Activated CD4-positive, CD25-positive, alpha-beta regulatory T cell (primary cell): ENCODE data around the gene MYLK4.

Experiments
- DNase-seq, 4 experiments: peaks; one replicate each; lab custom pipeline; 2025; lab: John Stamatoyannopoulos, UW

Gene MYLK4

GRCh38 chr6:2695454-2696095 is 55.1 kb downstream of the MYLK4 start:
- DNase-seq = no peak

GRCh38 chr6:2693231-2693630 is 57.5 kb downstream of the MYLK4 start:
- no peak for DNase-seq

- DNase-seq = no peak
Observed at GRCh38 chr6:2688401-2689064, 62.2 kb downstream of the MYLK4 start.

GRCh38 chr6:2687456-2687855 is 63.3 kb downstream of the MYLK4 start:
- DNase-seq = no peak

- DNase-seq = no peak
Observed at GRCh38 chr6:2686515-2686914, 64.2 kb downstream of the MYLK4 start.

- no peak for DNase-seq
Observed at GRCh38 chr6:2684766-2685754, 65.7 kb downstream of the MYLK4 start.

- no peak for DNase-seq
Observed at GRCh38 chr6:2684103-2684749, 66.5 kb downstream of the MYLK4 start.

GRCh38 chr6:2680264-2680922 is 70.3 kb downstream of the MYLK4 start:
- DNase-seq = no peak

- no peak for DNase-seq
Observed at GRCh38 chr6:2677080-2677593, 73.6 kb downstream of the MYLK4 start.

- no peak for DNase-seq
Observed at GRCh38 chr6:2676048-2676447, 74.7 kb downstream of the MYLK4 start.

- no peak for DNase-seq
Observed at GRCh38 chr6:2674857-2675256, 75.9 kb downstream of the MYLK4 start.

GRCh38 chr6:2669067-2669700 is 81.5 kb downstream of the MYLK4 start:
- DNase-seq = no peak

- no peak for DNase-seq
Observed at GRCh38 chr6:2667617-2668016, 83.1 kb downstream of the MYLK4 start.

- no peak for DNase-seq
Observed at GRCh38 chr6:2666906-2667575, 83.7 kb downstream of the MYLK4 start.

GRCh38 chr6:2665146-2666070 is 85.3 kb downstream of the MYLK4 start:
- DNase-seq = no peak

- DNase-seq = no peak
Observed at GRCh38 chr6:2663123-2663522, 87.6 kb downstream of the MYLK4 start.

- DNase-seq = no peak
Observed at GRCh38 chr6:2661651-2662050, 89.1 kb downstream of the MYLK4 start.

- no peak for DNase-seq
Observed at GRCh38 chr6:2659882-2660281, 90.8 kb downstream of the MYLK4 start.

- no peak for DNase-seq
Observed at GRCh38 chr6:2659381-2659780, 91.3 kb downstream of the MYLK4 start.
